NOMO-1 treated with DMSO at 0.1 percent for 48 hours (cell line): Measurements from ENCODE around the gene EXD3.

Experiments used
- DNase-seq: peaks from one replicate; lab custom pipeline; 2025; ENCODE audit not compliant: unreplicated experiment; lab: John Stamatoyannopoulos, UW

EXD3 gene

GRCh38 chr9:137367506-137368430 is 55.2 kb downstream of the EXD3 start:
- DNase-seq, result no peak

- DNase-seq, result no peak
Measured at GRCh38 chr9:137366891-137367381, 56.0 kb downstream of the EXD3 start.

- DNase-seq, result no peak
Measured at GRCh38 chr9:137366445-137366810, 56.5 kb downstream of the EXD3 start.

GRCh38 chr9:137365552-137366444 is 57.2 kb downstream of the EXD3 start:
- DNase-seq, result no peak

GRCh38 chr9:137365056-137365455 is 57.9 kb downstream of the EXD3 start:
- DNase-seq, result peak; percentile 75

- DNase-seq, result no peak
Measured at GRCh38 chr9:137359850-137360249, 63.1 kb downstream of the EXD3 start.

GRCh38 chr9:137358126-137358525 is 64.8 kb downstream of the EXD3 start:
- no peak for DNase-seq

GRCh38 chr9:137357166-137357565 is 65.8 kb downstream of the EXD3 start:
- no peak for DNase-seq

GRCh38 chr9:137355761-137356365 is 67.1 kb downstream of the EXD3 start:
- no peak for DNase-seq

- DNase-seq, result no peak
Measured at GRCh38 chr9:137354845-137355760, 67.9 kb downstream of the EXD3 start.

- no peak for DNase-seq
Measured at GRCh38 chr9:137354153-137354844, 68.7 kb downstream of the EXD3 start.

GRCh38 chr9:137353223-137354152 is 69.5 kb downstream of the EXD3 start:
- DNase-seq, result no peak

GRCh38 chr9:137352511-137353222 is 70.3 kb downstream of the EXD3 start:
- no peak for DNase-seq

GRCh38 chr9:137351781-137352501 is 71.0 kb downstream of the EXD3 start:
- DNase-seq, result no peak

GRCh38 chr9:137350696-137351584 is 72.0 kb downstream of the EXD3 start:
- no peak for DNase-seq

- no peak for DNase-seq
Measured at GRCh38 chr9:137349471-137350033, 73.4 kb downstream of the EXD3 start.
